T1000 (cell line): ENCODE measurements around the gene SF1.

Source experiments
- DNase-seq: peaks from one replicate; lab custom pipeline; 2025; ENCODE audit warnings: mixed read lengths; lab: John Stamatoyannopoulos, UW

SF1 gene

DNA sequence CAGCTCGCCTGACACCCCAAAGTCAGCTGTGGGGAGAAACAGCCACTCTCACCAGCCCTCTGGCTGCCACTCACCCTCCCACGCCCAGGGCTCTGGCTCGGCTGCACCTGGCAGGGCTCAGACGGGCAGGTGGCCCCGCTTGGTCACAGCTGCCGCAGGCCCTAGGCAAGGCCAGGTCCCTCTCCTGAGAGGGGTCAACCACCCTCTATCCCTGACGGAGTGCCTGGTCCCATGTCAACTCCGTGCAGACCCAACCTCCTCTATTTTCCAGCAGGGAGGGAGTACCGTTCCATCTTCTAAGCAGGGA lies 22.8 kb upstream of the SF1 start:
- DNase-seq = no peak

DNA sequence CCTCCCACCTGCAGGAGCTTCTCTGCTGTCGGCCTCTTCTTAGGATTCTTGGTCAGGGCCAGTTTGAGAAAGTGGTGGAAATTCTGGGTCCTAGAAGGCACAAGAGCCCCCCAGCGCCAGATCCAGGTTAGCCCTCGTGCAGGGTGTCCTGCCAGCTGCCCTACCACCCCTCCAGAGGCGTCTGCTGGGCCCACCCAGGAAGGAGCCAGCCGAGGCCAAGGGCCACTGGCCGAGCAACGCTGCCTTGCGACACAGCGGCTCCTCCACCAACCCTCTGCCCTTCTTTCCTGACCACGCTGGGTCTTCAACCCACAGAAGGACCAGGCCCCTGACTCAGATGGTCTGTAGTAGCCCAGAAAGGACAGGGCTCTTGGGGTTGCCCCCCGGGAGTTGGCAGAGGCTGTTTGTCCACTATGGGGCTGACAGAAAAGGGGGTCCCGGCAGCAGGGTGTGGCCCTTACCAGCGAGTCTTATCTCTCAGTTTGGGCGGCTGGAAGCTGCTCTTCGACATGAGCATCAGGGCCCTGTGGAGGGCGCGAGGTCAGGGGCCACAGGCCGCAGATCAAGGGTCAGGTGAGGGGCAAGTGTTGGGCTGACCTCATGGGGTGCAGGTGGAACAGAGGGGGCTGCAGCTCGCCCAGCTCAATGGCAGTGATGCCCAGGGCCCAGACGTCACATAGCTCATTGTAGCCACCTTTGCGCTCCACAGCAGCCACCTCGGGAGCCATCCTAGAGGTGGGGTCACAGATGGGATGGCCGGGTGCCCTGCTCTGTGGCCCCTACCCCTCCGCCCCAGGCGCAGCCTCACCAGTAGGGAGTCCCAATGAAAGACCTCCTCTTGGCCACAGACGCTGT lies 22.2 kb upstream of the SF1 start:
- DNase-seq = no peak

- no peak for DNase-seq
These were observed 21.4 kb upstream of the SF1 start for GRCh38 chr11:64799623-64800302.

DNA sequence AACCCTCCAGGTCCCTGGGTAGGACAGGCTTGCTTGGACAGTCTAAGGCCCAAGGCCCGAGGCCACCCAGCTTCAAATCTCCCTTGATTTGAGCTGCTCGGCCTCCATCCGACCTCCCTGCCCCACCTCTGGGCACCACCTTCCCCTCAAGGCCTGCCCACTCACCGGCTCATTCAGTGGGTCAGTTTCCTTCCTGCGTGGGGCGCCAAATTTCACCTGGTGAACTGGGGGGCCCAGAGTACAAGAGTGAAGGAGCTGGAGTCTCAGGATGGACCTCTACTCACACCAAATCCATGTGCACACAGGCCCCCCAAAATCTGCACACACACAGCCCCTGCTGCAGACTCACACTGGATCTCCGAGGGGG lies 20.9 kb upstream of the SF1 start:
- no peak for DNase-seq

DNA sequence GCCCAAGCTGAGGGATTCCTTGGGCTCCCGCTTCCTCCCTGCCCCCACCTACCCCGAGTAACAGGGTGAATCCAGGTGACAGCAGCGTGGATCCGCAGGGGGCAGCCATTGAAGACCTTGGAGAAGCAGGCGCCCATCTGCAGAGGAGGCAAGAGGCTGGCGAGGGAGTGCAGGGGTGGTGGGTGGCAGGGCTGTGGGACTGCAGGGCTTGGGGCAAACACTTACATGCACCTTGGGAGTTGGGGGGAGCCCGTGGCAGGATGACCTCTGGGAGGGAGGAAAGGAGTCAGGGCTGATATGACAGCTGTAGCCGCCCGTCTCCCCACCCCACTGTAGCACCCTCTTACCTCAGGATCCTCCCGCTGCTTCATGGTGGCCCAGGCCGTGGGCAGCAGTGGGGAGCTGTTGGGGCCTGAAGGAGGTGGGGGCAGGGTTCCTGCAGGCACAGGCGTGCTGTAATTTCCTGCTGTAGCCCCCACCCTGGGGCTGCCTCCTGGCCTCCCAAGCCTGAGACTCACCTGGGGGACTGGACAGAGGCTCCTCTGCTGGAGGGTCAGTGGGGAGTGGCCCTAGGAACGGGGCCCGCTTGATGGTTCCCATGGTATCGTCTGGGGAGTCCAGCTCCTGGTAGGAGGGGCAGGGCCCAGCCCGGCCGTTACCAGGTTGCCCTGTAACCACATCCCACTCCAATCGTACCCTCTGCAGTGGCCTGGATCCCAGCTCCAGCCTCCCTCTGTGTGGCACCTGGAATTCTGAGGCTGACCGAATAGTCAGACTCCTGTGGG lies 18.6 kb upstream of the SF1 start:
- DNase-seq = no peak

- DNase-seq = no peak
These were observed 17.9 kb upstream of the SF1 start for GRCh38 chr11:64796047-64796756.

DNA sequence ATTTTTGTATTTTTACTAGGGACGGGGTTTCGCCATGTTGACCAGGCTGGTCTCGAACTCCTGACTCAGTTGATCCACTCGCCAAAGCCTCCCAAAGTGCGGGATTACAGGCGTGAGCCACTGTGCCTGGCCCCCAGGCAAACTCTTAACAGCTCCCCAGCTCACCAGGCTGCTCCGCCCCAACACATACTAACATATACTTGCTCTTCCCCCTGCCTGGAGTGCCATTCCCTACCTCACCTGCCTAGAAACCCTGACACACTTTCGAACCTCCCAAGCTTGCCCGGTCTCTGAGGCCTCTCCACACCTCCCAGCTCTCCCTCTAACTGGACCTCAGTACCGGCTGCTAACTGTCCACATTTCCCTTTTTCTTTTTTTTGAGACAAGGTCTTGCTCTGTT lies 16.2 kb upstream of the SF1 start:
- DNase-seq = no peak

- no peak for DNase-seq
These were observed 15.2 kb upstream of the SF1 start for GRCh38 chr11:64793271-64794160.

DNA sequence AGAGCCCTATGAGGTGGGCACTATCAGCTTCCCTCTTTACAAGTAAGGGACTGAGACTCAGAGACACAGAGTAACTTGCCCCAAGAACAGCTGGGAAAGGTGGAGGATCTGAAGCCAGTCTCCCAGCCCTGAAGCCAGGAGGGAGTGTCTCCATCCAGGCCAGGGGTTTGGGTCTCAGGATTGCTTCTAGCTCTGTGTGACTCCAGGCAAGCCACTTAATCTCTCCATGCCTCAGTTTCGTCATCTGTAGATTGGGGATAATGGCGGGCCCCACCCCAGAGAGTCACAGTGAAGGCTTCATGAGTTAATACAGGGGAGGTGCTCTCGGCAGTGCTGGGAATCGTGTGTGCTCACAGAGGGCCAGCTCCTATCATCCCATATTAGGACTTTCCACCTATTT lies 14.1 kb upstream of the SF1 start:
- no peak for DNase-seq

DNA sequence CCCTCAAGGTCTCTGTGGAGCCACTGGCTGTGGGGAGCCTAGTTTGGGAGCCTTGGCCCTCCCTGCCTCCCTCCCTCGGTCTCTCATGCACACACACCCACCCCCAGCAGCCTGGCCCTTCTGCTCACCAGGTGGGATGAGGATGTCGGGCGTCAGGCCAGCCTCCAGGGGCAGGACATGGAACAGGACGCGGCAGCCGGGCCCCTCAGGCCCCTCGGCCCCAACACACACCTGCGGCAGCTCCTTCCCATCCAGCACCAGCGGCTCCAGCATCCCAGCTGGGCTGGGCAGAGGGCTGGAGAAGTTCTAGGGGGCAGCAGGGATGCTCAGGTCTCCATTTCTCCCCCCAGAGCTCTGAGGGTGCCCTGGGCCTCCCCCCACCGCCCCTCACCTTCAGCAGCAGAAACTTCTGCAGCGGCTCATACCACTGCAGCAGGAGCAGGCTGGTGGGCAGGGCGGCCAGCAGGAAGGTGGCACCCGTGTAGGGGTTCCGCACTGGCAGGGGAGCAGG lies 13.5 kb upstream of the SF1 start:
- no peak for DNase-seq

DNA sequence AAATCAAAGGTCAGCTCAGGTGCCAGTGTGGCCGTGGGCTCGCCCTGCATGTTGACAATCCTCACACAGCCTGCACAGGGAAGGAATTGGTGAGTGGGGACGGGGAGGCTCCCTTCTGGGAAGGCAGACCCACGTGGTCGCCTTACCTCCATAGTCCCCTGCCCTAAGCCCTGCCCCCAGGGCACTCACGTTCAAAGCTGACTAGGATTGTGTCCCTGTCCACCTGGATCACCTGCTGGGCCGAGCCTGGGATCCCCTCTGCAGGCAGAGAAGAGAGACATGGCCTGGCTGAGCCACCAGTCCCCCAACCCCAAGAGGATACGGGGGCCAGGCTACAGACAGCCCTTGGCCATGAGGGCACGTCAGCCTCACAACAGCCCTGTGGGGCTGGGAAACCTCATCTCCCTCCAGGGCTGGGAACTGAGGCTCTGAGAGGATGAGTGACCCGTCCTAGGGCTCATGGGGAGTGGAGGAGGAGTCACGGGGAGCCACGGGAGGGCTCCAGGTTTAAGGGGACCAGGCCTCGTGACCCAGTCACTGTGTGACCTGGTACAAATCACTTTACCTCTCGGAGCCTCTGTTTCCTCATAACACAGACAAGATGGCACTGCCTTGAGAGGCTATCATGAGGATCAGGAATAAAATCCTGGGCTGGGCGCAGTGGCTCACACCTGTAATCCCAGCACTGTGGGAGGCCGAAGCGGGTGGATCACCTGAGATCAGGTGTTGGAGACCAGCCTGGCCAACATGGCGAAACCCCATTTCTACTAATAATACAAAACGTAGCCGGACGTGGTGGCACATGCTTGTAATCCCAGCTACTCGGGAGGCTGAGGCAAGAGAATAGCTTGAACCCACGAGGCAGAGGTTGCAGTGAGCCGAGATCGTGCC lies 12.1 kb upstream of the SF1 start:
- no peak for DNase-seq

DNA sequence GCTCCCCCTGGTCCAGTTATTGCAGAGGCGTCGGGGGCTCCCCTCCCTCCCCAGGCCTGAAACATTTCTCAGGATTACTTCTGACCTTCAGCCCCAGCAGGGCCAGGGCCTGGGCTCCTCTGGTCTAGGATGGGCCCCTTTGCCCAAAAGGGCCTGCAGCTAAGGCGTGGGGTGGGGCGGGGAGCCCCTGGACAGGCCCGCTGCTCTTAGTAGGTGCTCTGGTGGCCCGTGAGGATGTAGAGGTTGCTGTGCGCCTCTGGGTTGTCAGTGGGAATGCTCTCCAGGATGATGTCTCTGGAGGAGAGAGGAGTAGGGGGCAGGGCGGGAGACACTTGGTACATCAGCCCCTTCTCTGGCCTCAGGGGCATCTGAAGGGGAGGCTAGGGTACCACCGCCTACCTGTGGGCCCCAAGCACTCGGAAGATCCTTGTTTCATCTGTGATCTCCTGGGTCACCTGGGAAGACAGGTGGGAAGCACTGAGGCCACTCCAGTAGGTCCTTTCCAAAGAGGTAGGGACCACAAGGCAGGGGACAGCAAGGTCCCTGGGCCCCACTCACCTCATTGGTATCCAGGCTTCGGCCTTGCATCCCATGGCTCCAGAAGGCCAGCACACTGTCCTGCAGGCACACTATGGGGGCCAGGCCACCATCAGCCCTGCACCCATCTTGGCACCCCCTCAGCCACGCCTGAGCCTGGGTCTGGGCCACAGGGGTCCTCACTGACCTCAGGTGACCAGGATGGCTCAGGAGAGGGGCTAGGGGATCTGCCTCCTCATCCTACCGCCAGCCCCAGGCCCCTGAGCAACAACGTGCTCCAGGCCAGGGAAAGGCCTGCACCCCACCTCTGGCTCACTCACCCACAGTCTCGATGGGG lies 11.2 kb upstream of the SF1 start:
- no peak for DNase-seq

GRCh38 chr11:64788321-64789215 lies 10.2 kb upstream of the SF1 start:
- DNase-seq = no peak

- DNase-seq = peak; percentile 17
These were observed 9.4 kb upstream of the SF1 start for GRCh38 chr11:64787526-64788320.

GRCh38 chr11:64786308-64786707 lies 8.0 kb upstream of the SF1 start:
- DNase-seq = no peak

DNA sequence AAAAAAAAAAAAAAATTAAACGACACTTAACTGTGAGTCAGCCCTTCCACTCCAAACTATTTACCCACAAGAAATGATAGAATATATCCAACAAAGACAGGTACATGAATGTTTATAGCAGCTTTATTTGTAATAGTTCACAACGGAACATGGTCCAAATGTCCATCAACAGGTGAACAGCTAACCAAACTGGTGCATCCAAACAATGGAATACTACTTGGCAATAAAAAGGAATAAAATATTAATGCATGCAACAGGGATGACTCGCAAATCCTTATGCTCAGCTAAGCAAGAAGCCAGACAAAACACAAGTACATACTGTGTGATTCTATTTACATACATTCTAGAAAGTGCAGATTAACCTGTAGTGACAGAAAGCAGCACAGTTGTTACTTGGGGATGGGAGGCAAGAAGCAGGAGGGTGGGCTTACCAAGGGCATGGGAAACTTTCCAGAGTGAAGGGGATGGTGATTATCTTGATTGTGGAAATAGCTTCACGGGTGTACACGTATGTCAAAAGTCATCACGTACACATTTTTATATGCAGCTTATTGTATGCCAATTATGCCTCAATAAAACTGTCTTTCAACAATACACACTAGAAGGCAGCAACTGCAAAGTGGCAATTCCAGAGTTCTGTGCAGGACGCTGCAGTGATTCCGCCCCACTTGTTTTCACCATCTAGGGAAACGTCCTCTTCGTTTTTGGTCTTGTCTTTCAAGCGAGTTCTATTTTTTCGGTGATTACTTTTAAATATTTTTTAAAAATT lies 6.7 kb upstream of the SF1 start:
- DNase-seq = no peak

DNA sequence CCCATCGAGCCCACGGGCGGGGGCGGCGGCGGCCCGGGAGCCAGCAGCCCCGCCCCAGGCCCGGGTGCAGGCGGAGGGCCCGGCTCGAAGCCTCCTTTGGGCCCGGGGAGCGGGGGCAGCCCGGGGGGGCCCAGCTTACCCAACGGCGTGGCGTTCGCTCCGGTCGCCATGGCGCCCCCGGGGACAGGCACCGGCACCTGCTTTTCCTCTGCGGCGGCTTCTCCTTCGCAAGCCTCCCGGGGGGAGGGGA lies 194 bp downstream of the SF1 start:
- DNase-seq = no peak
